ENCODE measurements around the gene MED31.
"Not testable (repeated sequence)": the region's sequence is repeated elsewhere in the genome, so short reads cannot be mapped to it uniquely, and the experiment has no call there.

Gene MED31

DNA sequence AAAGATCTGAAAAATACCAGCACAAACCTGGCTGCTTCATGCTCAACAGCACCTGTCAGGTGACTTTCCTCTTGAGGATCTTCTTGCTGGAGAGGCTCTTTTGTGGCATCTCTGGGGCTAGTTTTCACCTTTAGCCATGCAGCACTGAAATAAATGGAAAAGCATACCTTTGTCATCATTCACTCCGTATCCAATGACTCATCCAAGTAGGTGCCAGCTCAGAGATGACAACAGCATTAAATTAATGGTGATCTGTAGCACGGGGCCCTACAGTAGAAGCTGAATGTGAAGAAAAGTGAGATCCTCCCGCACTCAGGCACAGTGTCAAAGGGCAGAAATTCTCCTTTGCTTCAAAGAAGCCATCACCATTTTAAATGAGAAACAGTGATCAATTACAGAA, 43.1 kb downstream of the MED31 start:
- no peak for DNase-seq

DNA sequence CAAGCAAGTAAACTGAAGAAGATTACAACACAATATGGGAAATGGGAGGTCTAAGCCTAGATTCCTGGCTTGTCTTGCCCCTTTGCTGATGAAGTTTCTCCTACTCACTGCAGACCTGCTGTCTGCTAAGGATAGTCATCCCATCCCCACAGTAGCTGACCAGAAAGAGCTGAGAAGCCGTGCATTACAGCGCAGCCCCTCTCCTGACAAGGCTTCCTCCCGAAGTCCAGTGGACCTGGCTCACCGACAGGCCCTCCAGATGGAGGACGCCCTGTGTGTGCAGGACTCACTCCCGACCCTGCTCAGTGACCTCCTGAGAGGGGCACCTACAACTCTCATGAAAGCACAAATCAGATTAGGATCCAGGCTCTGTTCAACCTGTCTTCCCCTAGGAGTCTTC, 46.3 kb downstream of the MED31 start:
- DNase-seq = no peak

DNA sequence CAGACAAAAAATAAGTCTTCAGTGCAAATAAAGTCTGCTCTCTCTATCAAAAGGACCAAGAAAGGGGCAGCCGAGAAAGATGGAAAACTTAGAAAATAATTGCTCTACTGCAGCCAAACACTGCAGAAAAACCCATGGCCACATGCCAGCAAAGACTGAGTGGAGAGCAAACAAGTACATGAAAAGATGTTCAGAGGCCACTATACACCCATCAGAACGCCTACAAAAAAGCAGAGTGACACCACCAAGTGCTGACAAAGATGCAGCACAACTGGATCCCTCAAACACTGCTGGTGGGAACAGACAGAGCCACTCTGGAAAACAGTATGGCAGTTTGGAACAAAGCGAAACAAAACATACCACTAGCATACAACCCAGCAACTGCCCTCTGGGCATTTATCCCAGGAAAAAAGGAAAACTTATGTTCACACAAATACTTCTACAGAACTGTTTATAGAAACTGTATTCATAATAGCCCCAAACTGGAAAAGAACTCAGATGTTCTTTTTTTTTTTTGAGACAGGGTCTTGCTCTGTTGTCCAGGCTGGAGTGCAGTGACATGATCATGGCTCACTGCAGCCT, 47.6 kb downstream of the MED31 start:
- DNase-seq = no peak

DNA sequence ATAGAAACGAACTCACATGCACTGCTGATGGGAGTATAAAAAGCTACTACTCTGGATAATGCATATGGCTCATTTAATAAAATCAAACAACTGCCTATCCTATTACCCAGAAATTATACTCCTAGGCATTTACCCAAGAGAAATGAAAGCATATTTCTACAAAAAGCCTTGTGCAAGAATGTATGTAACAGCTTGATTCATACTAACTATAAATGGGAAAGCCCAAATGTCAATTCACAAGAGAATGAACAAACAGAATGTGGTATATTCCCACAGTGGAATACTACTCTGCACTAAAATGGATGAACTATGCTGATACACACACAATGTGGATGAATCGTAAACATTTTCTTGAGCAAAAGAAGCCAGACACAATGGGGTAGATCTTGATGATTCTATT, 49.3 kb downstream of the MED31 start:
- no peak for DNase-seq

DNA sequence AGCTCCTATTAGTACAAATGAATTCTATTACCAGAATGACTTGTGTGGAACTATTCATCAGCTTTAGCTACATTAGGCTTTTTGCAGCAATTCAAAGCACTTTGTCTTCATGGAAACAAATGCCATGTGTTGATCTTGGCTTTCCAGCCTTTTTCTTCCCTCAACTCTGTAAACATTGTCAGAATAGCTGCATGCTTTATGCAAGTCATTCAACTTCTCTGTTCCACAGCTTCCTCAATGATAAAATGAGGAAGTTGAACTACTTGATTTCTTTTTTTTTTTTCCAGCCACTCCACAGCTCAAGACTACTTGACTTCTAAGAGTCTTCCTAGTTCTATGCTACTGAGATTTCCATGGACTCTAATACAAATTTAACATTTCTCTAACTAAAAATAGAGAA, 52.0 kb downstream of the MED31 start:
- DNase-seq = no peak

DNA sequence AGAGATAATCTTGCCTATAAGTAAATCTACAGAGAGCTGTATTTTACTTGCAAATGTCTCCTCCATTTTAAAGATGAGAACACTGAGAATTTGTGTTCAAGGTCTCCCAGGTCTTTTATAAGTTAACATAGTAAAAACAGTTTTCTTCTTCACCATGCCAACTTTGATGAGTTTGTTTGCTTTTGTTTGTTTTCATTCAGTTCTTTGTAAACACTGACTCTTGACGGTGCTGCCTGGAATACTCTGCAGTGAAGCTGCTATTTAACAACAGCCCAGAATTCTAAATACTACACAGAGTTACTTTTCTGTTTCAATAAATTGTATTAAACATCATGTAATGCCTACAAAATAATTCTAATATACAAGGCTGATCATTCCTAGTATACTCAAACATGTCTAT, 53.7 kb downstream of the MED31 start:
- no peak for DNase-seq

DNA sequence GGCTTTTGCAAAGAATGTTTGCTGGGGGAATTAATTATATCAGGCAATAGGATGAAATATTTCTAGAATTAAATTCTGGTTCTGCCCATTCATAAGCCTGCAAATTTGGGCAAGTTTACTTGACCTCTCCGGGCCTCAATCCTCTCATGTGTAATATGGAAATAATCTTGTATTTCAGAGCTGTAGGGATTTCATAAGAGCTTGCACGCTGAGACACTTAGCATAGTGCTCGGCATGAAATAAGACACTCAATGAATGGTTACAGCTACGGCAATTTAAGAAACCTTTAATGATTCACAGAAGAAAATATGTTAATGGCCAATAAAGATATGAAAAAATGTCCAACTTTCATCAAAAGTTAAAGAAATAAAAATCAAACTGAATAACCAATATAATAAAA, 54.5 kb downstream of the MED31 start:
- DNase-seq = no peak

DNA sequence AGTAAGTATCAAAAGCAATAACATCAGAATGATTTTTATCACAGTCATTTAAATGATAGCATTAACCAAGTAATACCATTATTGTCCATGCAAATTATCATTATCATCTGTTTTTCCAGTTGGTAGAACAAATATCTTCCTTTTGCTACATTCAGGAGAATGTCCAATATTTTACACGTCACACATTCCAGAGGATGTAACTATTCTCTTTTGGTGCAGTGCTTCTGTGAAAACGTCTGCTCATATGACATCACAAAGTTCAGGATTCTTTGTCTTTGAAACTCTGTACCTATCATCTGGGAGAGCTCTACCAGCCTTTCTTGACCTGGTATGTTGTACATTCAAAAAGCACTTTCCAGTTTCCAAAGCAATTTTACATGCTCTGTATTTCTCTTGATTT, 54.9 kb downstream of the MED31 start:
- no peak for DNase-seq

DNA sequence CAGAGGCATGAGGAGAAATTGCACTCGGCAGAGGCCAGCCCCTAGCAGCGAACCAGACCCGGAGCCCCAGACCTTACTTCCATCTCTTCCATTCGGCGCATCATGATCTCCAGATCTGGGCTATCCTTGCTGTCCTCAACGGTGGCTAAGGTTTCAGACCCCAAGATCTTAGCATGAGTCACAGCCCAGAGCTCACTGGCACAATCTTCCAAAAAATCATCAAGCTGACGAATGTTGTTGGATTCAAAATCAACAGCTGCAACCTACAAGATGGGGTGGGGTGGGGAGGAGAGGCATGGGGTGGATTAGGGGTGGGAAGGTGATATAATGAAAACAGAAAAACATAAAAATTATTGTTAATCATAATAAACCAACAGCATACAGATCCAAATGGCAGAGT, 55.3 kb downstream of the MED31 start:
- no peak for DNase-seq

DNA sequence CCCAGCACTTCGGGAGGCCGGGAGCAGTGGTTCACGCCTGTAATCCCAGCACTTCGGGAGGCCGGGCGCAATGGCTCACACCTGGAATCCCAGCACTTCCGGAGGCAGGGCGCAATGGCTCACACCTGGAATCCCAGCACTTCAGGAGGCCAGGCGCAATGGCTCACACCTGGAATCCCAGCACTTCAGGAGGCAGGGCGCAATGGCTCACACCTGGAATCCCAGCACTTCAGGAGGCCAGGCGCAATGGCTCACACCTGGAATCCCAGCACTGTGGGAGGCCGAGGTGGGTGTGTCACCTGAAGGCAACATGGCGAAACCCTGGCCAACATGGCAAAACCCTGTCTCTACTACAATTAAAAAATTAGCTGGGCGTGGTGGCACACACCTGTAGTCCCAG, 58.0 kb downstream of the MED31 start:
- not testable (repeated sequence) for DNase-seq

Data from activated effector memory CD4-positive, alpha-beta T cell treated with anti-CD3 and anti-CD28 coated beads, Interleukin-2, amount 50 U/mL, for 16 hours (primary cell).